A549 (cell line): ENCODE results near the gene SCN5A.

Experiments used
- BHLHE40 ChIP-seq: IDR thresholded peaks from 2 replicates; pipeline ENCODE4 v1.6.1; 2012; ENCODE audit warnings: low read depth, low read length, inconsistent platforms
- CTCF ChIP-seq: fragments of >200 bp; sonication (Bioruptor Twin); formaldehyde crosslinking; IDR thresholded peaks from 3 replicates; pipeline ENCODE4 v1.5.1; 2016
- MAX ChIP-seq: IDR thresholded peaks from 2 replicates; pipeline ENCODE4 v1.6.1; 2012
- MYC ChIP-seq: IDR thresholded peaks from 2 replicates; pipeline ENCODE4 v1.6.1; 2012; ENCODE audit warnings: mild to moderate bottlenecking, inconsistent platforms, low read length, improper control_type of control experiment, borderline replicate concordance
- NR3C1 ChIP-seq: fragments of >200 bp; sonication (Bioruptor Twin); formaldehyde crosslinking; IDR thresholded peaks from 3 replicates; pipeline ENCODE4 v1.6.1; 2017
- POLR2A ChIP-seq: IDR thresholded peaks from 2 replicates; pipeline ENCODE4 v1.6.1; 2012; ENCODE audit warnings: mild to moderate bottlenecking, low read length
- RCOR1 ChIP-seq: fragments of 150-350 bp; IDR thresholded peaks from 2 replicates; pipeline ENCODE4 v1.6.1; 2014; ENCODE audit warnings: antibody characterized with exemption, low read length, low read depth
- ZNF302 ChIP-seq: fragments of 250-450 bp; sonication (Bioruptor Pico); IDR thresholded peaks from 2 replicates; pipeline ENCODE4 v1.9.0; 2021; ENCODE audit warnings: inconsistent platforms, mild to moderate bottlenecking, moderate library complexity
- TF ChIP-seq, protein P1 (sequence below): IDR thresholded peaks from 2 replicates; pipeline ENCODE4 v1.6.1; 2012; ENCODE audit warnings: low read depth, borderline replicate concordance
- TF ChIP-seq, protein P2 (sequence below): fragments of 450-650 bp; IDR thresholded peaks from 2 replicates; pipeline ENCODE4 v1.6.1; 2014; ENCODE audit warnings: antibody characterized with exemption

- TF ChIP-seq MYC (no peak), ZNF302 (CRISPR knock-in tag) (no peak), CTCF (no peak), POLR2A (no peak), BHLHE40 (no peak), RCOR1 (no peak), MAX (no peak), NR3C1 (no peak)
- TF ChIP-seq, protein P1, sequence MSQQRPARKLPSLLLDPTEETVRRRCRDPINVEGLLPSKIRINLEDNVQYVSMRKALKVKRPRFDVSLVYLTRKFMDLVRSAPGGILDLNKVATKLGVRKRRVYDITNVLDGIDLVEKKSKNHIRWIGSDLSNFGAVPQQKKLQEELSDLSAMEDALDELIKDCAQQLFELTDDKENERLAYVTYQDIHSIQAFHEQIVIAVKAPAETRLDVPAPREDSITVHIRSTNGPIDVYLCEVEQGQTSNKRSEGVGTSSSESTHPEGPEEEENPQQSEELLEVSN = no peak
- TF ChIP-seq, protein P2, sequence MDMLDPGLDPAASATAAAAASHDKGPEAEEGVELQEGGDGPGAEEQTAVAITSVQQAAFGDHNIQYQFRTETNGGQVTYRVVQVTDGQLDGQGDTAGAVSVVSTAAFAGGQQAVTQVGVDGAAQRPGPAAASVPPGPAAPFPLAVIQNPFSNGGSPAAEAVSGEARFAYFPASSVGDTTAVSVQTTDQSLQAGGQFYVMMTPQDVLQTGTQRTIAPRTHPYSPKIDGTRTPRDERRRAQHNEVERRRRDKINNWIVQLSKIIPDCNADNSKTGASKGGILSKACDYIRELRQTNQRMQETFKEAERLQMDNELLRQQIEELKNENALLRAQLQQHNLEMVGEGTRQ = no peak
These were observed 82.0 kb downstream of the SCN5A start for GRCh38 chr3:38567498-38567897.
